ENCODE results near the gene KNTC1.
"Not testable (repeated sequence)": the region's sequence is repeated elsewhere in the genome, so short reads cannot be mapped to it uniquely, and the experiment has no call there.

The KNTC1 gene

DNA sequence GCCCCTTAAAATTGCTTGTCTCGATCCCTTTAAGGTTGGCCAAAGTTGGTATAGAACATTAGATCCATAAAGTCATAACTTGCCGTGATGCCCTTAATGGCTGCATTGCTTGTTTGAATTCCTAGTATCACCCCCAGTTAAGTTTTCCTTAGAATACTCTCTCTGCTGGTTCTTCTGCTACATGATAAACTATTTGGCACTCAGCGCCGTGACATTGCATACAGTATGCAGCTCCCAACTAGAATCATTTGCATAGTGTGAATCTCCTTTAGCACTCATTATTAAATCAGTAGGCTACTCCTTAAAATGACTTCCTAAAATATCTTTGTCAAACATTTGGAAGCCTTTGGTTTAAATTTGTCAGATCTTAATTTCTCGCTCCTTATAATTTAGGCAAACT, 42.2 kb downstream of the KNTC1 start:
- ChIA-PET CTCF (interaction anchor here (0.6 to 1.2 kb wide), 2 partner anchors 225 to 233 kb away, joined by 4 to 5 read pairs; no protein-coding TSS in a partner anchor), POLR2A (no interaction called here)
- peaks cover 69 to 78% of the 10 kb centered on the region in 2 experiments for H3K36me3 ChIP-seq (ENCODE audit: control insufficient read depth in 2 of 2, insufficient read depth in 1 of 2, low read length in 2 of 2)
- no peak for TF ChIP-seq BCL11B (tag by site-specific recombination; IDR thresholded peaks at IDR 0.05; ENCODE audit: low read depth)
- no peak for TF ChIP-seq ZNF140 (tag by site-specific recombination; IDR thresholded peaks at IDR 0.05)
- no peak for TF ChIP-seq ZNF211 (tag by site-specific recombination; IDR thresholded peaks at IDR 0.05; ENCODE audit: low read depth)
- no peak for TF ChIP-seq ZNF473 (tag by site-specific recombination; IDR thresholded peaks at IDR 0.05)
- TF ChIP-seq, protein P1, sequence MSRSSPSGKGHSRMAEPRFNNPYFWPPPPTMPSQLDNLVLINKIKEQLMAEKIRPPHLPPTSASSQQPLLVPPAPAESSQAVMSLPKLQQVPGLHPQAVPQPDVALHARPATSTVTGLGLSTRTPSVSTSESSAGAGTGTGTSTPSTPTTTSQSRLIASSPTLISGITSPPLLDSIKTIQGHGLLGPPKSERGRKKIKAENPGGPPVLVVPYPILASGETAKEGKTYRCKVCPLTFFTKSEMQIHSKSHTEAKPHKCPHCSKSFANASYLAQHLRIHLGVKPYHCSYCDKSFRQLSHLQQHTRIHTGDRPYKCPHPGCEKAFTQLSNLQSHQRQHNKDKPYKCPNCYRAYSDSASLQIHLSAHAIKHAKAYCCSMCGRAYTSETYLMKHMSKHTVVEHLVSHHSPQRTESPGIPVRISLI (tag by site-specific recombination; IDR thresholded peaks at IDR 0.05), result no peak
- TF ChIP-seq ZNF561 (tag by site-specific recombination; IDR thresholded peaks at IDR 0.05; ENCODE audit: borderline replicate concordance), result no peak
- TF ChIP-seq, protein P2, sequence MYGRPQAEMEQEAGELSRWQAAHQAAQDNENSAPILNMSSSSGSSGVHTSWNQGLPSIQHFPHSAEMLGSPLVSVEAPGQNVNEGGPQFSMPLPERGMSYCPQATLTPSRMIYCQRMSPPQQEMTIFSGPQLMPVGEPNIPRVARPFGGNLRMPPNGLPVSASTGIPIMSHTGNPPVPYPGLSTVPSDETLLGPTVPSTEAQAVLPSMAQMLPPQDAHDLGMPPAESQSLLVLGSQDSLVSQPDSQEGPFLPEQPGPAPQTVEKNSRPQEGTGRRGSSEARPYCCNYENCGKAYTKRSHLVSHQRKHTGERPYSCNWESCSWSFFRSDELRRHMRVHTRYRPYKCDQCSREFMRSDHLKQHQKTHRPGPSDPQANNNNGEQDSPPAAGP (tag by site-specific recombination; IDR thresholded peaks at IDR 0.05), result no peak
- no peak for TF ChIP-seq ZBTB1 (tag by site-specific recombination; IDR thresholded peaks at IDR 0.05)
- no peak for TF ChIP-seq ZNF621 (tag by site-specific recombination; IDR thresholded peaks at IDR 0.05)
- no peak for TF ChIP-seq ZNF121 (tag by site-specific recombination; IDR thresholded peaks at IDR 0.05)
- TF ChIP-seq ZNF223 (tag by site-specific recombination; IDR thresholded peaks at IDR 0.05), result no peak
- TF ChIP-seq ZNF114 (tag by site-specific recombination; IDR thresholded peaks at IDR 0.05), result no peak
- TF ChIP-seq ZNF747 (tag by site-specific recombination; IDR thresholded peaks at IDR 0.05), result no peak
- no peak for TF ChIP-seq BCL11A (tag by site-specific recombination; IDR thresholded peaks at IDR 0.05; ENCODE audit: low read depth)
- TF ChIP-seq ZNF776 (tag by site-specific recombination; IDR thresholded peaks at IDR 0.05; ENCODE audit: borderline replicate concordance), result no peak
- TF ChIP-seq, protein P3, sequence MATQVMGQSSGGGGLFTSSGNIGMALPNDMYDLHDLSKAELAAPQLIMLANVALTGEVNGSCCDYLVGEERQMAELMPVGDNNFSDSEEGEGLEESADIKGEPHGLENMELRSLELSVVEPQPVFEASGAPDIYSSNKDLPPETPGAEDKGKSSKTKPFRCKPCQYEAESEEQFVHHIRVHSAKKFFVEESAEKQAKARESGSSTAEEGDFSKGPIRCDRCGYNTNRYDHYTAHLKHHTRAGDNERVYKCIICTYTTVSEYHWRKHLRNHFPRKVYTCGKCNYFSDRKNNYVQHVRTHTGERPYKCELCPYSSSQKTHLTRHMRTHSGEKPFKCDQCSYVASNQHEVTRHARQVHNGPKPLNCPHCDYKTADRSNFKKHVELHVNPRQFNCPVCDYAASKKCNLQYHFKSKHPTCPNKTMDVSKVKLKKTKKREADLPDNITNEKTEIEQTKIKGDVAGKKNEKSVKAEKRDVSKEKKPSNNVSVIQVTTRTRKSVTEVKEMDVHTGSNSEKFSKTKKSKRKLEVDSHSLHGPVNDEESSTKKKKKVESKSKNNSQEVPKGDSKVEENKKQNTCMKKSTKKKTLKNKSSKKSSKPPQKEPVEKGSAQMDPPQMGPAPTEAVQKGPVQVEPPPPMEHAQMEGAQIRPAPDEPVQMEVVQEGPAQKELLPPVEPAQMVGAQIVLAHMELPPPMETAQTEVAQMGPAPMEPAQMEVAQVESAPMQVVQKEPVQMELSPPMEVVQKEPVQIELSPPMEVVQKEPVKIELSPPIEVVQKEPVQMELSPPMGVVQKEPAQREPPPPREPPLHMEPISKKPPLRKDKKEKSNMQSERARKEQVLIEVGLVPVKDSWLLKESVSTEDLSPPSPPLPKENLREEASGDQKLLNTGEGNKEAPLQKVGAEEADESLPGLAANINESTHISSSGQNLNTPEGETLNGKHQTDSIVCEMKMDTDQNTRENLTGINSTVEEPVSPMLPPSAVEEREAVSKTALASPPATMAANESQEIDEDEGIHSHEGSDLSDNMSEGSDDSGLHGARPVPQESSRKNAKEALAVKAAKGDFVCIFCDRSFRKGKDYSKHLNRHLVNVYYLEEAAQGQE (tag by site-specific recombination; IDR thresholded peaks at IDR 0.05), result no peak
- no peak for TF ChIP-seq ZNF555 (tag by site-specific recombination; conservative IDR thresholded peaks at IDR 0.05)
- H3K27ac ChIP-seq (ENCODE audit: extremely low read depth, low read depth, low read length), result no peak overlapping the region
- H3K4me1 ChIP-seq (ENCODE audit: control insufficient read depth, insufficient read depth, low read length), result no peaks in the 10 kb centered on the region
- H3K9me3 ChIP-seq (ENCODE audit: control insufficient read depth, insufficient read depth, low read depth, low read length), result no peaks in the 10 kb centered on the region
- H3K4me3 ChIP-seq (ENCODE audit: low read depth, low read length), result no peak overlapping the region

DNA sequence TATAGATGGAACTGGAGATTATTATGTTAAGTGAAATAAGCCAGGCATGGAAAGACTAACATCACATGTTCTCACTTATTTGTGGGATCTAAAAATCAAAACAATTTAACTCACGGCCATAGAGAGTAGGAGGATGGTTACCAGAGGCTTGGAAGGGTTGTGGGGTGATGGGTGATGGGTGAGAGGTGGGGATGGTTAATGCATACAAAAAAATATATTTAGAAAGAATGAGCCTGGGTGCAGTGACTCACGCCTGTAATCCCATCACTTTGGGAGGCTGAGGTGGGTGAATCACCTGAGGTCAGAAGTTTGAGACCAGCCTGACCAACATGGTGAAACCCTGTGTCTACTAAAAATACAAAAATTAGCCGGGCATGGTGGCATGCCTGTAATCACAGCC, 43.0 kb downstream of the KNTC1 start:
- CTCF ChIA-PET; H3K4me1 ChIP-seq (ENCODE audit: control insufficient read depth, insufficient read depth, low read length); H3K4me3 ChIP-seq (ENCODE audit: low read depth, low read length); H3K9me3 ChIP-seq (ENCODE audit: control insufficient read depth, insufficient read depth, low read depth, low read length); POLR2A ChIA-PET; H3K27ac ChIP-seq (ENCODE audit: extremely low read depth, low read depth, low read length): not testable (repeated sequence)
- H3K36me3 ChIP-seq (ENCODE audit: control insufficient read depth in 2 of 2, insufficient read depth in 1 of 2, low read length in 2 of 2), result peaks cover 70 to 79% of the 10 kb centered on the region in 2 experiments

DNA sequence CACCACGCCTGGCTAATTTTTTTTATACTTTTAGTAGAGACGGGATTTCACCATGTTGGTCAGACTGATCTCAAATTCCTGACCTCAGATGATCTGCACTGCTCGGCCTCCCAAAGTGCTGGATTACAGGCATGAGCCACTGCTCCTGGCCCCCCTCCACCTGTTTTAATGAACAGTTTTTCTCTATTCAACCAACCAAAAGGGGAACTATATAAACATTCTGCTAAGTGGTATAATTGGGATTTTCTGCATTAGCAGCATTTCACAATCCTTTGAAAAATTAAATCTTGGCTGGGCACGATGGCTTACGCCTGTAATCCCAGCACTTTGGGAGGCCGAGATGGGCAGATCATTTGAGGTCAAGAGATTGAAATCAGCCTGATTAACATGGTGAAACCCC, 44.8 kb downstream of the KNTC1 start:
- POLR2A ChIA-PET, result no interaction called here
- Histone ChIP-seq H3K9me3 (ENCODE audit: control insufficient read depth, insufficient read depth, low read depth, low read length) (no peaks in the 10 kb centered on the region), H3K4me3 (ENCODE audit: low read depth, low read length) (no peak overlapping the region), H3K4me1 (ENCODE audit: control insufficient read depth, insufficient read depth, low read length) (no peaks in the 10 kb centered on the region), H3K36me3 (ENCODE audit: control insufficient read depth in 2 of 2, insufficient read depth in 1 of 2, low read length in 2 of 2) (peaks cover 75 to 81% of the 10 kb centered on the region in 2 experiments), H3K27ac (ENCODE audit: extremely low read depth, low read depth, low read length) (no peak overlapping the region)
- TF ChIP-seq ZNF138 (tag by site-specific recombination; IDR thresholded peaks at IDR 0.05; ENCODE audit: borderline replicate concordance) (no peak), ZNF10 (tag by site-specific recombination; IDR thresholded peaks at IDR 0.05) (no peak), ZNF184 (tag by site-specific recombination; IDR thresholded peaks at IDR 0.05) (no peak), ZBTB1 (tag by site-specific recombination; IDR thresholded peaks at IDR 0.05) (no peak), ZNF335 (tag by site-specific recombination; conservative IDR thresholded peaks at IDR 0.05) (no peak), SALL2 (tag by site-specific recombination; IDR thresholded peaks at IDR 0.05; ENCODE audit: borderline replicate concordance) (no peak), ZNF366 (tag by site-specific recombination; conservative IDR thresholded peaks at IDR 0.05) (no peak), SP7 (tag by site-specific recombination; IDR thresholded peaks at IDR 0.05) (no peak)
- CTCF ChIA-PET, result interaction anchor here (0.6 kb wide), 1 partner anchor 9 kb away, joined by 3 read pairs; no protein-coding TSS in a partner anchor
